Karpas-422 (cell line): ENCODE results near the gene ELL. TPM values are rescaled to one million over a fixed set of nuclear protein-coding genes. Genes with fewer than 3 reads are reported as not detected.
A peak's percentile ranks its signal among the peaks of the same experiment; 100 is the strongest.

ENCODE experiments used
- DNase-seq: peaks from one replicate; pipeline ENCODE4 v3.0.0-alpha.2; 2015
- H2AFZ ChIP-seq: fragments of 200-600 bp; sonication (generic); 2 replicates; pipeline ENCODE4 v1.6.1; 2014; ENCODE audit warnings: antibody characterized with exemption, low read length, mixed read lengths
- H3K27ac ChIP-seq: fragments of 200-600 bp; sonication (generic); 2 replicates; pipeline ENCODE4 v1.5.1; 2014; ENCODE audit warnings: mild to moderate bottlenecking, low read length, moderate library complexity
- H3K27me3 ChIP-seq: fragments of 200-600 bp; sonication (generic); 2 replicates; pipeline ENCODE4 v1.6.1; 2014; ENCODE audit warnings: low read length, mixed read lengths
- H3K36me3 ChIP-seq: fragments of 200-600 bp; sonication (generic); 2 replicates; pipeline ENCODE4 v1.6.1; 2014; ENCODE audit warnings: low read length, mixed read lengths; ENCODE audit not compliant: insufficient read depth
- H3K4me1 ChIP-seq: fragments of 200-600 bp; sonication (generic); 2 replicates; pipeline ENCODE4 v1.6.1; 2014; ENCODE audit warnings: mild to moderate bottlenecking, low read length, mixed read lengths
- H3K4me2 ChIP-seq: fragments of 200-600 bp; sonication (generic); 2 replicates; pipeline ENCODE4 v1.6.1; 2014; ENCODE audit warnings: low read length, low read depth, mild to moderate bottlenecking; ENCODE audit not compliant: poor library complexity, severe bottlenecking
- H3K4me3 ChIP-seq: fragments of 200-600 bp; sonication (generic); 2 replicates; pipeline ENCODE4 v1.5.1; 2014; ENCODE audit warnings: mild to moderate bottlenecking, antibody characterized with exemption, low read length, mixed read lengths
- H3K79me2 ChIP-seq: fragments of 200-600 bp; sonication (generic); 2 replicates; pipeline ENCODE4 v1.6.1; 2014; ENCODE audit warnings: mild to moderate bottlenecking, low read length, mixed read lengths
- H3K9ac ChIP-seq: fragments of 200-600 bp; sonication (generic); 2 replicates; pipeline ENCODE4 v1.6.0; 2014; ENCODE audit warnings: low read length
- H3K9me2 ChIP-seq: fragments of 200-600 bp; sonication (generic), shearing (Covaris generic); replicated peaks from 2 replicates; pipeline ENCODE4 v1.6.0; 2014; ENCODE audit warnings: mild to moderate bottlenecking, low read length, moderate library complexity; ENCODE audit not compliant: insufficient read depth
- H3K9me3 ChIP-seq: fragments of 300-700, 200-600 bp; sonication (generic); 2 replicates; pipeline ENCODE4 v1.6.1; 2014; ENCODE audit warnings: low read length, mixed read lengths
- H4K20me1 ChIP-seq: fragments of 200-600 bp; sonication (generic); 2 replicates; pipeline ENCODE4 v1.6.1; 2014; ENCODE audit warnings: mild to moderate bottlenecking, antibody characterized with exemption, low read length, low read depth; ENCODE audit not compliant: insufficient read depth
- total RNA-seq: library from RNA; depleted of rRNA; stranded (reverse); fragments of >200 nt; shearing (Covaris generic); gene quantifications from 2 replicates; pipeline ENCODE4 v1.2.3, GENCODE V29; 2014; ENCODE audit warnings: low replicate concordance

ELL gene
- total RNA-seq, 1 experiment from 2014 or later: 10.9 TPM

- Histone ChIP-seq H3K27me3 (no peaks in the 10 kb centered on the region), H3K9me3 (no peaks in the 10 kb centered on the region), H3K36me3 (no peaks in the 10 kb centered on the region), H3K27ac (no peak overlapping the region), H3K9me2 (no peaks in the 10 kb centered on the region), H4K20me1 (peaks cover 59% of the 10 kb centered on the region), H3K4me2 (no peak overlapping the region), H2AFZ (no peak overlapping the region), H3K79me2 (no peaks in the 10 kb centered on the region), H3K9ac (no peak overlapping the region), H3K4me1 (peaks cover 32% of the 10 kb centered on the region), H3K4me3 (no peak overlapping the region)
- DNase-seq: no peak
Observed at GRCh38 chr19:18424890-18425514, 96.9 kb downstream of the ELL start.

GRCh38 chr19:18424122-18424889, 97.6 kb downstream of the ELL start:
- Histone ChIP-seq H3K9me2 (no peaks in the 10 kb centered on the region), H2AFZ (no peak overlapping the region), H3K4me1 (peaks cover 28% of the 10 kb centered on the region), H3K4me2 (no peak overlapping the region), H3K36me3 (no peaks in the 10 kb centered on the region), H3K9me3 (no peaks in the 10 kb centered on the region), H3K27me3 (no peaks in the 10 kb centered on the region), H3K79me2 (no peaks in the 10 kb centered on the region), H4K20me1 (peaks cover 56% of the 10 kb centered on the region), H3K4me3 (no peak overlapping the region), H3K9ac (no peak overlapping the region), H3K27ac (no peak overlapping the region)
- DNase-seq: no peak

- no peak for DNase-seq
- Histone ChIP-seq H3K4me3 (no peak overlapping the region), H3K79me2 (no peaks in the 10 kb centered on the region), H3K4me1 (peaks cover 26% of the 10 kb centered on the region), H3K36me3 (no peaks in the 10 kb centered on the region), H4K20me1 (peaks cover 56% of the 10 kb centered on the region), H3K9me2 (no peaks in the 10 kb centered on the region), H3K27me3 (no peaks in the 10 kb centered on the region; the same call in 1 of the 2 replicates), H3K9ac (no peak overlapping the region), H3K27ac (no peak overlapping the region), H3K4me2 (no peak overlapping the region), H2AFZ (no peak overlapping the region), H3K9me3 (no peaks in the 10 kb centered on the region)
Observed at GRCh38 chr19:18423258-18424020, 98.4 kb downstream of the ELL start.

GRCh38 chr19:18422530-18423191, 99.2 kb downstream of the ELL start:
- H3K27ac ChIP-seq: no peak overlapping the region
- no peaks in the 10 kb centered on the region for H3K36me3 ChIP-seq
- H3K27me3 ChIP-seq: no peaks in the 10 kb centered on the region; the same call in 1 of the 2 replicates
- H3K9me2 ChIP-seq: no peaks in the 10 kb centered on the region
- no peak overlapping the region for H3K4me3 ChIP-seq
- H3K9me3 ChIP-seq: no peaks in the 10 kb centered on the region
- peaks cover 56% of the 10 kb centered on the region for H4K20me1 ChIP-seq
- H3K9ac ChIP-seq: no peak overlapping the region
- H2AFZ ChIP-seq: no peak overlapping the region
- H3K4me1 ChIP-seq: peaks cover 26% of the 10 kb centered on the region
- no peaks in the 10 kb centered on the region for H3K79me2 ChIP-seq
- no peak overlapping the region for H3K4me2 ChIP-seq
- DNase-seq: no peak

- Histone ChIP-seq H2AFZ (no peak overlapping the region), H3K4me1 (peaks cover 38% of the 10 kb centered on the region), H3K79me2 (no peaks in the 10 kb centered on the region), H3K27ac (no peak overlapping the region), H3K9me2 (no peaks in the 10 kb centered on the region), H3K4me2 (no peak overlapping the region), H3K27me3 (no peaks in the 10 kb centered on the region; the same call in 1 of the 2 replicates), H3K36me3 (no peaks in the 10 kb centered on the region), H4K20me1 (peaks cover 44% of the 10 kb centered on the region), H3K9ac (no peak overlapping the region), H3K4me3 (no peak overlapping the region), H3K9me3 (no peaks in the 10 kb centered on the region)
- no peak for DNase-seq
Observed at GRCh38 chr19:18421371-18421959, 100.4 kb downstream of the ELL start.

GRCh38 chr19:18420930-18421329, 100.9 kb downstream of the ELL start:
- Histone ChIP-seq H3K79me2 (no peaks in the 10 kb centered on the region), H3K4me1 (peaks cover 33% of the 10 kb centered on the region), H3K4me2 (no peak overlapping the region), H3K9me2 (no peaks in the 10 kb centered on the region), H3K36me3 (no peaks in the 10 kb centered on the region), H3K27me3 (no peaks in the 10 kb centered on the region; the same call in 1 of the 2 replicates), H3K9ac (no peak overlapping the region), H3K9me3 (no peaks in the 10 kb centered on the region), H3K4me3 (no peak overlapping the region), H4K20me1 (peaks cover 42% of the 10 kb centered on the region), H3K27ac (no peak overlapping the region), H2AFZ (no peak overlapping the region)
- DNase-seq: no peak

GRCh38 chr19:18419699-18420460, 102.0 kb downstream of the ELL start:
- Histone ChIP-seq H3K79me2 (no peaks in the 10 kb centered on the region), H3K9ac (peak overlapping the region; percentile 60), H2AFZ (no peak overlapping the region), H3K9me3 (no peaks in the 10 kb centered on the region), H3K4me1 (peaks cover 30% of the 10 kb centered on the region), H3K4me3 (peak overlapping the region; percentile 47; the same call in 1 of the 2 replicates), H3K27me3 (no peaks in the 10 kb centered on the region; the same call in 1 of the 2 replicates), H4K20me1 (peaks cover 36% of the 10 kb centered on the region), H3K27ac (no peak overlapping the region), H3K4me2 (peak overlapping the region; percentile 59), H3K36me3 (no peaks in the 10 kb centered on the region), H3K9me2 (no peaks in the 10 kb centered on the region)
- DNase-seq: peak; percentile 63
